CD4-positive, alpha-beta T cell treated with Interleukin-4 for 4 hours (primary cell): ENCODE measurements around the gene STRA8.

Experiments
- DNase-seq: peaks from one replicate; pipeline ENCODE4 v3.0.0-alpha.2; 2020

The STRA8 gene

DNA sequence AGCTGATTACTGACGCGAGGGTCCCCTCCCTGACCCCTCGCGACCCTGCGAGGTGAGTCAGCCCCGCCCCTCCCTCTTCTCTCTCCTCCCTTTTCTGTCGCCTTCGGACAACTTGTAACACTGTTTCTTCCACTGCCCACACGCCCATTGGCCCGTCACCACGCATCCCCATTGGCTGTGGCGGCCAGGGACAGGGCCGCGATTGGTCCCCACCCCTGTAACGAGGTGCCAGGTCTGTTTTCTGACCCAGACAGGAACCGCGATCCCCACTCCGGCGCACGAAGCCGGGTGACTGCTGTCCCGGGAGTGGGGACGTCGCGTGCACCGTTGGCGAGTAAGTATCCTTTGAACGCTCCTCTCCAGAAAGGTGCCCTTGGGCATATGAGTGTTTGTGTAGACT lies at the start of gene STRA8:
STRA8 (plus strand) TSS at position 269 of the 400 bp plus-strand sequence. CDS start 6,687 bp downstream, outside the sequence.
- no peak for DNase-seq

- DNase-seq = no peak
Measured at GRCh38 chr7:135184254-135184841, 49.3 kb upstream of the STRA8 start.

DNA sequence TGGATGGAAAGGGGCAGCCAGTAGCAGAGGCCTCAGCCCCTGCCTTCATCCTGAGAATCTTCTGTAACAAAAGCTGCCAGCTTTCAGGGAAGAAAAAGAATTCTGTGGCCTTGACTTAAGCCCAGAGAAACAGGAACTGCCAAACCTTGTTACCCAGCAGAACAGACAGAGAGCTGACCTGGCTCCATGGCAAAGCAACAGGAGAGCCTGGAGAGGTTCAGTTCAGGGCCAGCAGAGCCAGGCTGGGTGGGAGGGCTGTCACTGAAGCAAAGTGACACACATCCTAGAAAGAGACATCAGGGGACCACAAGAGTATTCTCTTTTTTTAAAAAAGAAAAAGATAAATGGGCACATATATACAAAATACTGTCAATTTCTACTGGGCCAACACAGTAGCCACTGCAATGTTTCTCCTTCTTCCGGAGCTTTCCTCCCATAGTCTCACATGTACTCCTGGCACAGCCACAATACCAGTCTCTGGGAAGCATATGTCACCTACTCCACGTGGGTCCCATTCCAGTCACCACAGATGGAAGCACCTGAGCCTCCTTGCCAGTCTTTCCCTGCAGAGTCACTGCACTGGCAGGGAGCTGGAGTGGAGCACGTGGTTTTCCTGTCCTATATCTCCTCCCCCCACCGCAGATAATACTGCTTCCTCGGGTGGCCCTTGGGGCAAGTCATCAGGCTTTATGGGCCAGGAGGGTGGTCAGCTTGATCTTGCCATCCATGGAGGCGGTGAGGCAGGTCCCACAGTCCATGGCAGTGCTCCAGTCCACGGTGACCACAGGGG lies 48.0 kb upstream of the STRA8 start:
- no peak for DNase-seq

- no peak for DNase-seq
Measured at GRCh38 chr7:135186261-135186540, 47.4 kb upstream of the STRA8 start.

DNA sequence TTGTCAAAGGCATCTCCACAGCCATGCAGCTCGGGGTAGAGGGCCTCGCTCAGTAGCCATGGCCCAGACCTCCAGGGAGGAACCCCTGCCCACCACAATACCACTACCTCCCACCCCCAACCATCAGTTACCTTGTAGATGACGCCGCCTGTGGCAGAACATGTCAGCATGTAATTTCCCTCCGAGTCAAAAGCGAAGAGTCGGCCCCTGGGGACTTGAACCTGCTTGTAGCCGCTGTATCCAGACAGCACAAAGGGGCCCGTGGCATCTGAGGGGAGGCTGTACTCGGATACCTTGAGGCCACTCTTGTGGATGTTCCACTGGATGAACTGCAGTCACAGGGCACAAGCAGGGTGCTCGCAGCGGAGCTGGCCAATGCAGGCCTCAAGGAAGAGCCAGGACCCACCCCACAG lies 46.8 kb upstream of the STRA8 start:
- DNase-seq = no peak

DNA sequence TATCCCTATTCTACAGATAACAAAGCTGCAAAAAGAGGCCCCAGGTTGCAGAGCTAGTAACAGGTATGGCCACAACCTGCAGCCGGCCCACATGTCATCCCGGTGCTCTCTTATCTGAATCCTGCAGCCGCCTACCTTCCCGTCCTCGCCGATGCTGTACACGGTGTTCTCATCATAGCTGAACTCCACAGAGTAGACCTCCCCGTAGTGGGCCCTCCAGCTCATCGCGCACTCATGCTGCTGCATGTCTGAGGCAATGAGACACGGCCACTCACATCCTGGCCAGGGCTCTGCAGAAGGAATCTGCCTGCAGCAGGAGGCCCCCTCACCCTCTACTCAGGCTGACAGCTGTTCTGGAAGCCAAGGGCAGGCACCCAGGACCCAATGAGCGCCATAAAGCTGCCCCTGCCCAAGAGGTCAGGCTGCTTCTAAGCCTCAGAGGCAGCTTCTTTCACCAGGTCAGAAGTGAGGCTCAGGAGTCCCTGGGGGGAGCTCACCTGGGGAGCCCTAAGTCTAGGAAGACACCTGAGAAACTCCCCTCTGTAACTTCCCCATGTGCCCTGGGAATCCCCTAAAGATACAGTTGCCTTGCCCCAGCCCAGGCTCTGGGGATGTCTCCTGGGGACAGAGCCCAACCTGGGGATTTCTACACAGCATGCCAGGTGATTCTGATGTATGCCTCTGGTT lies 45.2 kb upstream of the STRA8 start:
- DNase-seq = no peak

DNA sequence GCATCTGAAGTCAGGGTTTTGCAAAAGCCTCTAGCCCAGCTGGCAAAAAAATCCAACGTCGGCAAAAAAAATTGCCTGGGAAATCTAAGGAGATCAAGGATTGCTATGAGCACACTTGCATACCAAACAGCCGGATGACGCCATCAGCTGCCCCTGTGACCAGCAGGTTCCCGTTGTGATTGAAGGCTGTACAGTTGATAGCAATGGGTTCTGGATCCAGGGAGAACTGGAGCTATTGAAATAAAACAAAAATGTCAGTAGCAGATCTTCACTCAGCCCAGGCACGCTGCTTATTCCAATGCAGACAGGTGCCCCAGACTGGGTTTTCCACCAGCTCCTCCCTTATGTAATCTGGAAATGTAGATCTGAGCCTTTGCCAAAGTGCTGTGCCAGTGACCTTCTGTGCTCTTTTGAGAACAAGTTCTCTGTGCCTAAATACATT lies 44.4 kb upstream of the STRA8 start:
- no peak for DNase-seq

DNA sequence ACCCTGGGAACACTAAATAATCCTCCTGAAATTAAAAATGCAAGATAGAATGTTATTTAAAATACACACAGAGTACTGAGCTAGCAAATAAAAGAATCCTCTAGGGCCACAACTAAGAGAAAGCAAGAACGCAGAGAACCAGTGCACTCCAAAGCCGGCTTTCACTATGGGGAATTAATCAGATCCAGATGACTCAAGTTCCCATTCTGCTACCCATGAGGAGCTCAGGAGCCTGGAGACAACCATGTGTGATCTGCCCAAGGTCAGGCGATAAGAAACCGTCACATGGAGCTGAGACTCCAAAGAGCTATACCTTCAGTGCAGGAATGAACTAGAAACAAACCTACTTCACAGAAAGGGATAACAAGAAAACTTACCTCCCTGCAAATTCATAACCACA lies 43.7 kb upstream of the STRA8 start:
- no peak for DNase-seq

- DNase-seq = no peak
Measured at GRCh38 chr7:135190703-135191102, 42.9 kb upstream of the STRA8 start.

- DNase-seq = no peak
Measured at GRCh38 chr7:135192914-135193536, 40.6 kb upstream of the STRA8 start.

DNA sequence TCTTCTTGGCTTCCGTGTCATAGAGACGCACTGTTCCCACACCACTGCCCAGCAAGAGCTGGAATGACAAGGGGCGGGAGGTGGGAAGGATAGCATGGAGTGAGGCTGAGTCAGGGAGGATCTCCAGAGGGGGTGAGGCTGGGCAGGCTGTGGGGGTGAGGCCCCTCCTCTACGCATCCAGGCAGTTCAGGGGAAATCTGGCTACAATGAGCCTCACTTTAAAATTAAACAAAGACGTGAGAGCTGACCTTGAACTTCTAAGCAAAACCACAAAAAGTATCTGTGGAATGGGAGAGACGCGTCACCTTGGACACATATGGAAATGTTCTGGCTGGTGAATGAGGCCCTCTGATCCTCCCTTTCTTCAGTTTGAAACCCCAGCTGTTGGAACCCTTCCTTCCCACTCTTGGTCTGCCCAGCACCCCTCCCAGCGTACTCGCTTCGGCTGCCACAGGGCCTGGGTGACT lies 40.0 kb upstream of the STRA8 start:
- DNase-seq = no peak

GRCh38 chr7:135194494-135195095 lies 39.0 kb upstream of the STRA8 start:
- no peak for DNase-seq

- DNase-seq = no peak
Measured at GRCh38 chr7:135195156-135195555, 38.5 kb upstream of the STRA8 start.

DNA sequence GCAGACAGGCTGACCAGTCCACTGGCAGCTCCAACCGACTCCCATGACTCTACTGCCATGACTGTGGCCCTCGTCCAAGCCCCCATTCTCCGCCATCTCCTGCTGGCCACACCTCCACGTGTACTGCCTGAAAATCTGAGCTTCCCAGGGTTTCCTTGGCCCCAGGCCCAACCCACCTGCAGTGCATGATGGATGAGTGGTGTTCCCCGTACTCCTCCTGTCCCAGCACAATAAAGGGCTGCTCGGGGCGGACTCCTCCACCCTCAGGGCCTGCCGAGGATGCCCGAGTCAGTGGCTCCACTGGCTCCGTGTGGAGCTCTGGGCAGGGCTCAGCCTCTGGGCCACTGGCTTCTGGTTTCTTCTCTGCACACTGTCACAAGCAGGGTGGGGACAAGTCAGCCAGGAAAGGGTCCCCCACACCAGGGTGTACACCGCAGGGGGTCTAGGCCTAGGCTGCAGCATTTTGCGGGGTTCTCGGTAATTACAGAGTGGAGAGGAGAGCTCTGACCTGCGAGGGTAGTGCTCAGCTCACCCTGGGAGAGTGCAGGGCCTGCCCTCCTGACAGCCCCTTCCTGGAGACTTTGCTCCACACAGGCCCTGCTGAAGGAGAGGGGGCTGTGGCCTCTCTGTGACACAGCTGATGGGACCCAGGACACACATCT lies 37.5 kb upstream of the STRA8 start:
- DNase-seq = no peak

GRCh38 chr7:135197343-135197742 lies 36.3 kb upstream of the STRA8 start:
- no peak for DNase-seq

DNA sequence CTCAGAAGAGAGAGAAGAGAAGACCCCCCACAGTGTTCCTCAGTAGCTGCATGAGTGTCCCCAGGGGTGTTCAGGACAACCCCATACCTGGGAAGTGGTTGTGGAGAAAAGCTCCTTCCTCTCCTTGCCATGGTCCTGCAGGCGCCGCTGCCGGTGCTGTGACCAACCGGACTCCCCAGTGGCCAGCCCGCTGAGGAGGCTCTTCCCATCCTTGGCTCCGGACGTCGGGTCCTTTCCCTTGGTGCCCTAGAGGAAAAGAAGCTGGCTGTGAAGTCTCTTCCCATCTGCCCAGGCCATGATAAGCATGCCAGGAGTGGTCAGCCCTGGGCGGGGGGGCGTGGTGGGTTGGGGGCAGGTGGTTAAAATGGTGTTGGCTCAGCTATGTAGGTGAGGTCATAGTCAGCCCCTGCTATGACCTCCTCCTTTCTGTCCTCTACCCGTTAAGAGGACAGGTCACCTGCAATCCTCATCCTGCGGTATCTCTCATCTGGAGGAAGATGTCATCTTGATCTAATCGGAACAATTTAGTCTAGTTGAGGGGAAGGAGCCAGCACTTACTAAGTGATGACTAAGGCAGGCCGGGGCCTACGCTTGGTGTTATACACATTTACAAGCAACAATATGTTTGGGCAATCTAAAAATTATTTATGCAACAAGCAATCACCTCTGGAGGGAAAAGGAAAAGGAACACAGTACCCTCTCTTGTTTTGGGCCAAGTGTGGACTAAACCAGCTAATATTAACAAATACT lies 35.6 kb upstream of the STRA8 start:
- DNase-seq = no peak

- no peak for DNase-seq
Measured at GRCh38 chr7:135199439-135199838, 34.2 kb upstream of the STRA8 start.

GRCh38 chr7:135200821-135201331 lies 32.8 kb upstream of the STRA8 start:
- no peak for DNase-seq

DNA sequence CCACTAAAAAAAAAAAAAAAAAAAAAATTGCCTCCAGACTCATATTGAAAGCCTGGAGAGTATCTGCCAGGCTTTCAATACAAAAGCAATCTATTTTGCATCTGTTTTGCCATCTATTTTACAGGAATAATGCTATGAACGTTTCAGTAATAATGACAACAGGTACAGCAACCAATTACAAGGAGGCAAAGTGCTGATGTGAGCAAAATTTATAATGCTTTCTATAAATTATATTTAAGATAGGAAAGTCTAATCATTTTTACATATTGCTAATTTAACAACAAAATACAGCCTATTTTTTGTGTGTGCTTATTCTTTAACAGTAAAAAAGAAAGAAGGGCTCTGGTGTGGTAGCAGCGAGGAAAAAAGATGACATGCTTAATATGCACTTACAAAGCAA lies 32.3 kb upstream of the STRA8 start:
- no peak for DNase-seq

GRCh38 chr7:135204341-135204749 lies 29.3 kb upstream of the STRA8 start:
- DNase-seq = no peak

GRCh38 chr7:135204876-135205275 lies 28.8 kb upstream of the STRA8 start:
- DNase-seq = no peak

- DNase-seq = no peak
Measured at GRCh38 chr7:135205850-135206249, 27.8 kb upstream of the STRA8 start.
